Measurements from ENCODE around the gene CORO2B.

The CORO2B gene

GRCh38 chr15:68699124-68699880 is 120.5 kb downstream of the CORO2B start:
- Histone ChIP-seq H3K4me3 (ENCODE audit: low read depth in 1 of 2, low read length in 1 of 2) (no peak overlapping the region), H3K9me3 (no peaks in the 10 kb centered on the region), H3K27me3 (no peaks in the 10 kb centered on the region), H3K4me1 (ENCODE audit: control insufficient read depth in 1 of 2, insufficient read depth in 1 of 2, low read depth in 1 of 2, low read length in 1 of 2) (peaks cover 26 to 27% of the 10 kb centered on the region in 2 experiments), H3K36me3 (no peaks in the 10 kb centered on the region), H3K27ac (no peak overlapping the region)
- TF ChIP-seq CTCF (IDR thresholded peaks at IDR 0.05): no peak

GRCh38 chr15:68699881-68700454 is 121.2 kb downstream of the CORO2B start:
- Histone ChIP-seq H3K4me1 (ENCODE audit: control insufficient read depth in 1 of 2, insufficient read depth in 1 of 2, low read depth in 1 of 2, low read length in 1 of 2) (peaks cover 33 to 34% of the 10 kb centered on the region in 2 experiments), H3K9me3 (no peaks in the 10 kb centered on the region), H3K36me3 (no peaks in the 10 kb centered on the region), H3K4me3 (ENCODE audit: low read depth in 1 of 2, low read length in 1 of 2) (no peak overlapping the region), H3K27me3 (no peaks in the 10 kb centered on the region), H3K27ac (no peak overlapping the region)
- no peak for TF ChIP-seq CTCF (IDR thresholded peaks at IDR 0.05)

- H3K27me3 ChIP-seq: no peaks in the 10 kb centered on the region
- H3K27ac ChIP-seq: no peak overlapping the region
- no peaks in the 10 kb centered on the region for H3K36me3 ChIP-seq
- H3K4me1 ChIP-seq (ENCODE audit: control insufficient read depth in 1 of 2, insufficient read depth in 1 of 2, low read depth in 1 of 2, low read length in 1 of 2): peaks cover 39 to 40% of the 10 kb centered on the region in 2 experiments
- H3K4me3 ChIP-seq (ENCODE audit: low read depth in 1 of 2, low read length in 1 of 2): no peak overlapping the region
- TF ChIP-seq CTCF (IDR thresholded peaks at IDR 0.05): no peak
- H3K9me3 ChIP-seq: no peaks in the 10 kb centered on the region
These were observed 121.8 kb downstream of the CORO2B start for GRCh38 chr15:68700455-68701123.

GRCh38 chr15:68701886-68702285 is 123.1 kb downstream of the CORO2B start:
- Histone ChIP-seq H3K4me3 (ENCODE audit: low read depth in 1 of 2, low read length in 1 of 2) (no peak overlapping the region), H3K27me3 (no peaks in the 10 kb centered on the region), H3K4me1 (ENCODE audit: control insufficient read depth in 1 of 2, insufficient read depth in 1 of 2, low read depth in 1 of 2, low read length in 1 of 2) (peaks cover 43 to 45% of the 10 kb centered on the region in 2 experiments), H3K27ac (no peak overlapping the region), H3K36me3 (no peaks in the 10 kb centered on the region), H3K9me3 (no peaks in the 10 kb centered on the region)
- no peak for TF ChIP-seq CTCF (IDR thresholded peaks at IDR 0.05)

GRCh38 chr15:68704496-68705021 is 125.8 kb downstream of the CORO2B start:
- no peak for TF ChIP-seq CTCF (IDR thresholded peaks at IDR 0.05)
- Histone ChIP-seq H3K27me3 (no peaks in the 10 kb centered on the region), H3K9me3 (no peaks in the 10 kb centered on the region), H3K27ac (peak overlapping the region; percentile 71), H3K36me3 (no peaks in the 10 kb centered on the region), H3K4me1 (ENCODE audit: control insufficient read depth in 1 of 2, insufficient read depth in 1 of 2, low read depth in 1 of 2, low read length in 1 of 2) (peaks cover 43 to 45% of the 10 kb centered on the region in 2 experiments), H3K4me3 (ENCODE audit: low read depth in 1 of 2, low read length in 1 of 2) (no peak overlapping the region)
